ENCODE results near the gene SHH.

SHH gene

DNA sequence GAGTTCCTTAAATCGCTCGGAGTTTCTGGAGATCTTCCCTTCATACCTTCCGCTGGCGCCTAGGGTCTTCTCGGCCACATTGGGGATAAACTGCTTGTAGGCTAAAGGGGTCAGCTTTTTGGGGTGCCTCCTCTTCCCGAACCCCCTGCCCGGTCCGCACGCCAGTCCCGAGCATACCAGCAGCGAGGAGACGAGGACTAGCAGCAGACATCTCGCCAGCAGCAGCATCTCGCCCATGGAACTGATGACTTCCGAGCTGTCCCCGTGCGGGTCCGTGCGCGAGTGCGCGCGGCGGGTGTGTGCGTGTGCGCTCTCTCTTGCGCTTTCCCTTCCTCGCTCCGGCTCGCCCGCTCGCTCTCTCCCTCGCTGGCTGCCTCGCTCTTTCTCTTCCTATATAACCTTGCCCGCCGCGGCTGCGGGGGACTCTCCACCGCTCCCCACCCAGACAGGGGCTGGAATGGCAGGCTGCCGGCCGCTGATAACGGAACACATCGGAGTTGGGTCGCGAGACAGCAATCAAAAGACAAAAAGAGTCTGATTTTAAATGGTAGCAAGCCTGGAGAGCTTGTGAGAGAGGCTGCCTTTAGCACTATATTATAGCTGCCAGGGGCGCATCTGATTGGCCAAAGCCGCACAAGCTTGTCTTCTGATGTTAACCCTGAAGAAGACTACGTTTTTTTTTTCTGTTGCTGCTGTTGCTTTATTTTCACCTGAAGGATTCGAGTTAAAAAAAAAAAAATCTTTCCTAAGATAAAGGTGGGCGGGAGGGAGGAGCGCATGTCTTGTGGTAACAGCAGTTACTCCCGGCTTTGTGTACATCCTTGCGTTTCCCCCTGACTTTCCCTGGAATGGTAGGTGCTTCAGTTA lies at the start of gene SHH:
Gene SHH (minus strand): TSS at position 569 of the 867 bp plus-strand sequence. CDS start 341 bp downstream, at position 228.
- no peak for FAIRE-seq

DNA sequence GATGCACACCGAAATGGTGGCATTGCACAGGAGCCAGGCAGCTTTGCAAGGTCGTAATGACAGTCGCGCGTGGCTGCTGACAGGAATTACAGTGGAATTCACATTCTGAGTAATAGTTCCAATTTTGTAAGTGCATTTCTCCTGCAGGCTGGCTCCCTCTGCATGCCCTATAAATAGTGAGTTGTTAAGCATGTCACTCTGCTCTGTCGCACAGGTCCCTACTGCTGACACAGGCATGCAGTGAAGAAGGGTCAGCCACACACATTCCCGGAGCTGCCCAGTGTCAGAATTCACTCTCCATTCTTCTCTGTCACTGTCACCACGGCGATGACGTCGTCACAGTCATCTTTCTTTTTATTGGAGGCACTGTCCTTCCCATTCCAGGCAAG lies 49.2 kb upstream of the SHH start:
- no peak for FAIRE-seq

DNA sequence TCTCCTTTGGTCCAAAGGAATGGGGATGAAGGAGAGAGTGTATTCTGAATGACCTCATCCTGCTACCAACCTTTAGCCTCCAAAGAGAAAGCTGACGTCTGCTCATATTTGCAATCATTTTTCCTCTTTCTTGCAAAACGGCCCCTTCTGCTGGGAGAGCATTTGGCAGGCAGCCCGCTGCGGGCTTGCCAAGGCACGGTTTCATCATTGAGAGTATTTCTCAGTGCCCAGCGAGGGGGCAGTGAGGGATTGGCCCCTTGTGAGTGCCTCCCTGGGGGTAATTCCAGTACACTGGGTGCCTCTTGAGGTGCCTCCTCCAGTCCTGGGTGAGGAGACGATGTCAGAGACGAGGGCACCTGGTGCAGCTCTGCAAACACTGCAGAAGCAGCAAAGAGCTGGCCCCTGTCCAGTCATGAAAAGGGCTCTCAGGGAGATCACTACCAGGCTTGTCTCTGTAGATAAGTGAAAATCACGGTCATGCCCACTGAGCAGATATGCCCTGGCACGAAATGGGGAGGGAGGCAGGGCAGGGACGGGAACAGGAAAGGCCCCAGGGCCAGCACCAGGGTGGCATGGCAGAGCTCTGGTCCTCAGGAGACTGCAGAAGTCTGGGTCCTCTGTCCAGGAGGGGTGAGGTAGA lies 48.7 kb upstream of the SHH start:
- no peak for FAIRE-seq

DNA sequence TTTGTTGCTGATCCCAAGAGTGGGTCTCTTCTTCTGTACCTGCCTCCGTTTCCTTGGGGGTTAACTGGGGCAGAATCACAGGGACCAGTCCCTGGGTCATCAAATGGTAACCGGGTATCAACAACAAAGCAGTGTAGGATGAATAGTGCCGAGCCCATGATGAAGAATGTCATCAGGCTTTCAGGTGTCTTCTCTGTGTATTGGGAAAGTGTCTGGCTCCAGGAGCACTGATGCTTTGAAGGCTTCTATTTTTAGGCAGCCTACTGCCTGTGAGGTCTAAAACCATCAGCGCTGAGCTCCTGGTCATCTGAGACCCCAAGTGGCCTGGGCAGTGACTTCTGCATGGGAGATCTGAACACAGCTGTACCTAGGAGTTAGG lies 48.2 kb upstream of the SHH start:
- no peak for FAIRE-seq

DNA sequence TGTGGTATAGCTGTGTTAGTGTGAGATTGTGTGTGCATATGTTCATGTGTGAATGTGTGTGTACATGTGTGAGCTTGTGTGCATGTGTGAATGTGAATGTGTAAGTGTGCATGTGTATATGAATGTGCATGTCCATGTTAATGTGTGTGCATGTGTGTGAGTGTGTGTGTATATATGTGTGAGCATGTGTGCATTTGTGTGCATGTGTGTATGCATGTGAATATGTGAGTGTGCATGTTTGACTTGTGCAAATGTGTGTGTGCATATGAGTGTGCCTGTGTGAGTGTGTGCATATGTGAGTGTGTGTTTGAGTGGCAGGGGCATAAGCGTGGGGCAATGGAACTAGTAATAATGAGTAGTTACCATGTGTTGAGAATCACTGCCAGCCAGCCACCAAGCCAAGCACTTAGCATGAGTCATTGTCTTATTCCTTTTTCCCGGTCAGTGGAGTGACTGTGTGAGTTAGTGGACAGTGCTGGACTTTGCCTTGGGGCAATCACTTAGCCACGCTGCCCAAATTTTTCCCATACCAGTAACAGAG lies 46.3 kb upstream of the SHH start:
- no peak for FAIRE-seq

DNA sequence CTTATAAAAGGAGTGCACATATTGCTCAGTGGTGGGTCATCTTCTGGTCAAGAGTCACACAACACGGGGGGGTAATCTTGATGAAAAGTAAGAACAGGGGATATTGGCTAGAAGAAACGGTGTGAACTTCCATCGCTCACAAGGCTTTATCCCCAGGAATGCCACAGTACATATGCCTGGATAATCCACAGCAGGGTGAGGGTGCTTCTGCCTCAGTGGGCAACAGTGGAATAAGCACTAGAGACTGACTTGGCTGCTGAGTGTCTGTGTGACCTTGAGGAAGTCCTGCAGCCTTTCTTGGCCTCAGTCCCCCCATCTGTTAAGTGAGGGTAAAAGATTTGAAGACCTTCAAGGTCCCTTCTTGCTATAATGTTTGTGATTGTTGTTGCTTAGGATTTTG lies 44.9 kb upstream of the SHH start:
- no peak for FAIRE-seq

DNA sequence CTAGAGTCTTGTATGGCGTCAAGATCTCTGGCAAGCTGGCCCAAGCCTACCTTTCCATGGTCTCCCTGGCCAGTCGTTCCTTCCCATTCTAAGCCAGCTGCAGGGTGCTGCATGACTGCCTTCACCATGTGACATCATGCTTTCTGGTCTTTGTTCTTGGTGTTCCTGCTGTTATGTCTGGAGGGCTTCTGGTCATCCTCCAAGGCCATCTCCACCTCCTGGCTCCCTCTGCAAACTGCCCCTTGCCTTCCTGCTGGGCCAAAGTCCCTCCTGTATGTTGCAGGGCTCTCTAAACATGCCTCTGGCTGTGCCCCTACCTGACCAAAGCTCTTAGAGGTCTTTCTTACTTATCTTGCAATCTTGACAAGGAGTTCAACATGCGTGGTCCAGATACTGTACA lies 44.4 kb upstream of the SHH start:
- no peak for FAIRE-seq

DNA sequence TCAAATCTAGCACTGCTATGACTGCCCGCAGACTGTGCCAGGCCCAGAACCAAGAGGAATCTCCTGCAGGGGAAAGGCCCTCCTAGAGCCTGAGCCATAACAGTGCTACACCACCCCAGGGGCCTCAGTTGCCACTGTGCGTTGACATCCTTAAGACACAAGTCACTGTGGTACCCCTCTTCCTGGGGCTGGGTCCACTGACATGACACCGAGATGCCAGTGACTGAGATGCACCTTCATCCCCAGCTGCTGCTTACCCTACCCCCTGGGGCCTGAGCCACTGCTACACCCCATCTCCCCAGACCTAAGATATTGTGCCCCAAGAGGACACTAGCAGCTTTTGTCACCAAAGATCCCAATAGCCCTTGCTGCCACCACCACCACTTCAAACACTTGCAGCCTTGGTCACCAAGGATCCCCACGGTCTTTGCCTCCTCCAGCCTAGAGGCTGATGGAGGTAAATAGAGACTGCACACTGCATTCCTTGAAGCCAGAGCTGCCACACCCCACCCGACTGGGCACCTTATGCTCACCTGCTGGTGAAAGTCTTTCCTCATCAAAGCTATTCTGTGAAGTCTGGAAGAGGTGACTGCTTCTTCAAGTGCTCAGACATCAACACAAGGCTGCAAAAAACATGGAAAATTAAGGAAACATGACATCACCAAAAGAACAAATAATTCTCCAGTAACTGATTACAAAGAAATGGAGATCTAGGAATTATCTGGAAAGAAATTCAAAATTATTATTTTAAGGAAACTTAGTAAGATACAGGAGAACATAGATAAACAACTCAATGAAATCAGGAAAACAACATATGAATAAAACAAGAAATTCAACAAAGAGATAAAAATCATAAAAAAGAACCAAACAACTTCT lies 40.4 kb upstream of the SHH start:
- FAIRE-seq, result no peak

DNA sequence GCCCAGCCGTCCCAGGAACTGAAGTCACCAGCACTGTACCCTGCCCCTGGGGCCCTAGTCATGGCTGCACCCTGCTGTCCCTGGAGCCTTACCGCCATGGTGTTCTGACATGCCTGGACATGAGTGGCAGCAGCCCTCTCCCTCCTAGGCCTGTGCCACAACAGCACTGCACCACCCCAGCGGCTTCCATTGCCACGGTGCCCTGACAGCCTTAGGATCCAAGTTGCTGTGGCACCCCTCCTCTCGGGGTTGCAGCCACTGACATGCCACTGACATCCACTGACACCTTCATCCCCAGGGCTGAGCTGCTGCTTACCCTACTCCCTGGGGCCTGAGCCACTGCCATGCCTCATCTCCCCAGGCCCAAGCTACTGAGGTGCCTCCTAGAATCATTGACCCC lies 39.6 kb upstream of the SHH start:
- no peak for FAIRE-seq

DNA sequence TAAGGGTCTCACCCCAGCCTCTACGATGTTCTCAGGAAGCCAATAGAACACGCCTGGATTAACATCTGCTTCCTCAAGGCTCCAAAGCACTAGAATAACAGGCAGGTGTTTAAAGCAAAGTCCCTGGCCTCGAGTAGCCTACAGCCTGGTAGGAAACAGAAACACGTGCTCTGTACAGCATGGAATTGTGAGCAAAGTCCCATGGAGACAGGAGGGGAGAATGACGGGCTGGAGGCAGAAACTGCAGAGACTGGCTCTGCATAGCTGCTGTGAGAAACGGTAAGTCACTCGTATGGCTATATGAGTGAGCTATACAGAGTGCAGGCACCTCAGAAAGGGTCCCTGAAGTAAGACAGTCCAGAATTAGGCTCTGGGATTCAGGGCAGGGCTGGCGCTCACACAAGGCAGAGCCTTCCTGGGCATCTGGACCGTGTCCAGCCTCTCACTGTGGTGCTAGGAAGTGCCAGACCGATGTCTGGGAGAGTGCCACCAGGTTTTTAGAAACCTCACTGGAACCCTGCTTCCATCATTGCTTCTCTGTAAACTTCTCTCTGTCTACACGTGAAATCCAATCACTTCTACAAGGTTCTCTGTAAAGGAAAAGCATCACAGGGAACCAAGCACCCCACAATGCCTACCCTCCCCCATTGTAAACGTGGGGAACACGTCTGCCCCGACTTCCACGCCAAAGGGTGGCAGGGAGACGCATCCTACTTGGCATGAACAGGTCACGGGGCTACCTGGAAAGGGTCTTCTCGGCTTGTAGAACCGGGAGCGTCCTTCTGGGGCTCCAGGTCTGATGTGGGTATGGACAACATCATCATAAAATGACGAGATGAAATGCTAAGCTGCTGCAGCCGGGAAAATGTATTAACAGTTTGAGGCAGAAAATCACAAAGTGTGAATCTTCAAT lies 38.8 kb upstream of the SHH start:
- FAIRE-seq, result no peak

DNA sequence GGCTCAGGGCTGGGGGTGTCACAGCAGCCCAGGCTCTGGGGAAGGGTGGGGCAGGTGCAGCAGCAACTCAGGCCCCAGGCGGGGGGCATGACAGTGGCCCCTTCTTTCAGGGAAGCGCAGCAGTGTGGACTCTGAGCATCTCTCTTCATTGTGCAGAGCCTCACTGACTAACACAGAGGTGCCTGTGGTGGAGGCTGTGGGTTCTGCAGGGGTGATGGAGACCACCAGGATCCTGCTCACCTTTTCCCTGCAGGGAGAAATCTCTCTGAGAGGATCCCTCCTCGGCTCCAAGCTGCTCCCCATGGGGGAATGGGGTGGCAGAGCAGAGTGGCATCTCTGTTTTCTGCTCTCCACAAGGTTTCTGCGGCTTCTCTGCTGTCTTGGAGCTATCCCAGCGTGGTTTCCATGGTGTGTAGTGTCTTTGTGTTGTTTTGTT lies 37.8 kb upstream of the SHH start:
- no peak for FAIRE-seq

DNA sequence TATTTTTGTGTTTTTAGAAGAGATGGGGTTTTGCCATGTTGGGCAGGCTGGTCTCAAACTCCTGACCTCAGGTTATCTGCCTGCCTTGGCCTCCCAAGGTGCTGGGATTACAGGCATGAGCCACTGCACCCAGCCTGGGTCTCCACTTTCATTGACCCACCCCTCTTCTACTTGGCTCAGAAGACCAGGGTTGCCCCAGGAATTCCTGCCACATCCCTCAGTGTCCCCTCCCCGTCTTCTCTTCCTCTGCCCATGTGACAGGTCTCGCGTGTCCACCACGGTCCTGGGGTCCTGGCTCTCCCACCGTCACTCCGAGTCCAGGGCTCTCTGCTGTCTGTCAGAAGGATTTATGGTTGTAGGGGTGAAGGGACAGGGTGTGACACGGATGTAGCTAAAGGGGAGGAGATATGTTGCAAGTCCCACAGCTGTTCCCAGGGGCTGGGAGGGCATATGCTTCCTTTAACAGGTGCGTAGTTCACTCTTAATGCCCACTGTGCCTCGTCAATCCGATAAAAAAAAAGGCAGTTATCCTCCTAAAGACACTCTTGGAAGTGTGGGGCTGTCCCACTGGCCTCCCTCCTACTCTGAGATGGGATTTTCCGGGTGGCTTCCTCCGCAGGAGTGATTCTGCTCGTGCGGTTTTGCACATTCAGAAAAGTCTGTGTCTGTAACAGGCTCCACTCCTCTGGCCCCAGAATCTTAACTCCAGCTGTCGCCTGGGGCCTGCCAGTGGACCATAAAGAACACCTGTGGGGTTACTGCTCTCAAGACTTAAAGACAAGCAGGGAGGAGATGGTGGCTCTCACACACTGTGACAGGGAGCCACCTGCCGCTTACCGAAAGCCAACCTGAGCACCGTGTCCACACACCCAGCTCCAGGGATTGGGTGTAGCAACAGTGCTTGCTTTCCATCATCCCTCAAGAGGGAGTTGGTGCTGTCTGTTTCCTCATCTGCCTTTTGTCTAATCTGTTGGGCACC lies 36.7 kb upstream of the SHH start:
- FAIRE-seq, result no peak

DNA sequence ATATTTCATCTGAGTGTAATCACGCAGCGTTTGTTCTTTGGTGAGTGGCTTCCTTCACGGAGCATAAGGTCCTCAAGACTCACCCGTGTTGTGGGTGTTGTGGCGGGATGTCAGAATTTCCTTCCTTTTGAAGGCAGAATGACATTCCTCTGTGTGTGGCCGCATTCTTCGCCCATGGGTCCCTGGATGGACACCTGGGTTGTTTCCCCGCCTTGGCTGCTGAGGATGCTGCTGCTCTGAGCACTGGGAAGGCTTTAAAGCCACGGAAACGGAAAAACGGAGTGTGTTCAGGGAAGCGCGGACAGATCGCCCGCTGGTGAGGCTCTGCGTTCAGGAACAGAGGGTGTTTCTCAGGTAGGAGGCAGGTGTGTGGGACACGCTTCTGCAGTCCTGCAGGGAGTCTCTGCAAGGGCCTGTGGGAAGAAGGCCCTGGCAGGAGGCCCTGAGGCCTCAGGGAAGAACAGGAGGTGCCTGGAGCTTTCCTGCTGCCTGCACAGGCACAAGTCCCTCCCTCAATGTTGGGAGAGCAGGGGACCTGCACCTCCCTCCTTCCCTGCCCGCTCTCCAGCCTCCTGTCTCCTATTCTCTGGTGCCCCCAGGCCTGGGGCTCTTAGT lies 35.7 kb upstream of the SHH start:
- no peak for FAIRE-seq

DNA sequence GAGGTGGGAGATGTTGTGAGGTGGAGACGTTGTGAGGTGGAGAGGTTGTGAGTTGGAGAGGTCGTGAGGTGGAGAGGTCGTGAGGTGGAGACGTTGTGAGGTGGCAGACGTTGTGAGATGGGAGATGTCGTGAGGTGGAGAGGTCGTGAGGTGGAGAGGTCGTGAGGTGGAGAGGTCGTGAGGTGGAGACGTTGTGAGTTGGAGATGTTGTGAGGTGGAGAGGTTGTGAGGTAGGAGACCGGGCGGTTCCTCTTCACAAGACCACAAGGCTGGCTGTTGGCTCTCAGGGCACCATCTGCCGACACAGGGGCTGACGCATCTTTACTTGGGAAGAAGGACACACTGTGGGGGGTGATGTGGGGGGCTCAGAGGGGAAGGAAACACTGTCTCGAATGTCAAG lies 34.7 kb upstream of the SHH start:
- FAIRE-seq, result no peak

DNA sequence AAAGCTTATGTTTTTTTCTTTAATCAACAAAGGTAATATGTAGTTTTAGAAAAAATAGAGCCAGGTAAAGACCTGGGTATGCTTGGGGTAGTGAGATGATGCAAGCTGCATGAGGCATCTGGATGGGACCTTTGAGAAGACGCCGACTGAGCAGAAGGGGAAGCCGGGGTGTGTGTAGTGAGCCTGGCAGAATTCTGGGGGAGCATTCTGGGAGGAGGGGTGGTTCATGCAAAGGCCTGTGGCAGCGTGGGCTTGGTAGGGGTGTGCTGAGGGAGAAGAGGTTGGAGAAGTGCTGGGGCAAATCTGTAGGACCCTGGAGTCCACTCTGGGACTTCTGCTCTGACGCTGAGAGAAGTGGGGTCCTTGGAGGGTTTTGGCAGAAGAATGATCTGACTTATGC lies 33.9 kb upstream of the SHH start:
- FAIRE-seq, result no peak

DNA sequence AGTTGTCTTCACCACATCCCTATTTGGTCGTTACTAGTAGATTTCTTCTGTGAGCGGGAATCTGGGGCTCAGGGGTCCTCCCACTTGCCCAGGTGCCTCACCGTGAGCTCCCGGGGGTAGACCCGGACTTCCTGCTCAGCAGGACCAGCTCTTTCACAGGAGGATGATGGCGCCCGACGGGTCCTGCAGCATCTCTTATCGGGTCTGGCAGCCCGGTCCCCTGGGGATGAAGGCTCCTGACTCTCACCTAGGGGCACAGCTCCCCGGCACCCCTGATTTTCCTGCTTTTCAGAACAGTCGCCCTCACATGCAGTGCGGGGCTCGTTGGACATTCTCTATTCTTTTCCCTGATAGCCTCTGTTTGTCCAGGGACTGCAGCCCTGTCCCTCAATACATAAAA lies 33.0 kb upstream of the SHH start:
- FAIRE-seq, result no peak

DNA sequence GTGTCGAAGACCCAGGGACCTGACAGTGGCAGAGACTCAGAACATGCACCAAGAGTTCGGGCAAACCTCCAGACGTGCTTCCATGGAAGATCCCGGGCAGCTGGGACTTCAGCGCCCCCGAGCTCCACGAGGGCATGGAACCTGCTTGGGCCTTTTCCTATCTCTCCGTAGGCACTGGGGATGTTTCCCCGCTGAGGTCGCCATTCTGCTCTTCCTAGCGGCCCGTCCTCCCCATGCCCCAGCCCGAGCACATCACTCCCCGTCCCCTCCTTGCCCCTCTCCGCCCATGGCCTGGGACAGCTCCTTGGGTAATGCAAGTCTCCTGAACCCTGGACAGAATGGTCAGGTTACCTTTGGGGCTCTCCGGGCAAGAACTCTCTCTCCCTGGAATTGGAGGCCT lies 32.3 kb upstream of the SHH start:
- no peak for FAIRE-seq

DNA sequence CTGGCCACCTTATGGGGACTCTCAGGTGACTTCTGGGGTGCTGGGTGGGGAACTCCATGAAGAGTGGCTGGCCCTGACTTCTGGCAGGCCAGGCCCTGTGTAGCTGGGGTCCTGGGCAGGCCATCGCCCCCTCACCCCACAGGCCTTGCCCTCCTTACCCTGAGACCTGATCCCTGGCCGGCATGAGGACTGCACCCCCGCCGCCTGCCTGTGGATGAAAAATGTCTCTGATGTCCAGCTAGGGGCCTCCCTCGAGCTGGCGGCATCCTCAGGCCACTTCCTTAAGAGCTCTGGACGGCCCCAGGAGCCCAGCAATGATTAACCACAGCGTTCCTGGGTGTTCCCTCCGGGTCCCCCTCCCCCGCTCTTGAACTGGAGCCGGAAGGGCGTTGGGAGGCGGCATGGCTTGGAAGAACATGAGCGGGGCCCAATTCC lies 31.8 kb upstream of the SHH start:
- FAIRE-seq, result no peak

DNA sequence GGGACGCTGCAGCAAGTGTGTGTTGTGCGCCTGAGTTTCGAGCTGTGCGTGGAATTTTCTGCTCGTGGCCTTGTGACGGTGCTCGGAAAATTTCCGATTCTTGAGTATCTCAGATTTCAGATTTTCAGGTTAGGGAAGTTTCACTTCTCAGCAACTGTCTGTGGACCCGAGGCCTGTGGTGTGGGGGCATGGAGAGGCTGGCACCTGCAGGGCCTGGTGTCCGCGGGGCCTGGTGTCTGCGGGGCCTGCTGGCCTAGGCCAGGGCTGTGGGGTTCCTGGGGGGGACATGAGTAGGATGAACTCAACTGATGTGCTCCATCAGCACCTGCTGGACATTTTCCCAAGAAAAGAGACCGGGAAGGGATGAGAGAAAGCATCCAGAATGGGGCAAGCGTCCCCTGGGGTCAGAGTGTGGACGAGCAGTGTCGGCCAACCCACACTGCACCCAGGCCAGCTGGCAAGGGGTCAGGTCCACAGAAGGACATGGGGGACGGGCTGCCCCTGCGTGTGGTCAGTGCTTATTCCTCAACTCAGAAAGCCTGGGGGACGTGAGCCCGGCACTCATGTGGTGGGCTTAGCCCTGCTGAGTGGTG lies 31.3 kb upstream of the SHH start:
- FAIRE-seq, result no peak
